ENCODE results near the gene TANC1.

The TANC1 gene

GRCh38 chr2:159003555-159003954 is 35.1 kb downstream of the TANC1 start:
- Histone ChIP-seq H3K9me3 (ENCODE audit: insufficient read depth, low read depth, low read length) (peaks cover 5% of the 10 kb centered on the region), H3K4me3 (ENCODE audit: low read depth, low read length) (no peak overlapping the region), H2AFZ (ENCODE audit: insufficient read depth, low read length, poor library complexity) (no peak overlapping the region), H3K9ac (ENCODE audit: low read length) (no peak overlapping the region), H3K18ac (ENCODE audit: low read length) (no peak overlapping the region), H3K79me1 (ENCODE audit: low read length) (peaks cover 7% of the 10 kb centered on the region), H3K4ac (ENCODE audit: low read depth, low read length) (no peak overlapping the region), H3K27me3 (ENCODE audit: insufficient read depth, low read length) (no peaks in the 10 kb centered on the region), H4K8ac (ENCODE audit: low read depth, low read length) (no peak overlapping the region), H2BK12ac (ENCODE audit: low read length) (no peak overlapping the region), H2BK5ac (ENCODE audit: low read depth, low read length, poor library complexity) (no peak overlapping the region), H3K79me2 (ENCODE audit: control insufficient read depth, insufficient read depth, low read length, poor library complexity) (no peaks in the 10 kb centered on the region), H4K12ac (ENCODE audit: low read depth, low read length) (no peak overlapping the region), H3K4me2 (ENCODE audit: low read length) (no peak overlapping the region), H3K4me1 (ENCODE audit: control insufficient read depth in 1 of 2, insufficient read depth in 2 of 2, low read length in 2 of 2) (peaks cover 20 to 24% of the 10 kb centered on the region in 2 experiments), H2BK120ac (ENCODE audit: insufficient read depth, low read length, poor library complexity) (no peak overlapping the region), H4K91ac (ENCODE audit: low read depth, low read length) (no peak overlapping the region), H2AK5ac (ENCODE audit: low read length) (no peak overlapping the region), H3K23ac (ENCODE audit: low read length) (no peak overlapping the region), H3K14ac (ENCODE audit: low read length) (no peak overlapping the region), H3K27ac (ENCODE audit: low read depth, low read length) (no peak overlapping the region), H3K36me3 (ENCODE audit: control insufficient read depth in 1 of 2, insufficient read depth in 2 of 2, low read length in 2 of 2) (peaks cover 10 to 16% of the 10 kb centered on the region in 2 experiments)
- peak; percentile 41 to 63 for DNase-seq
- WGBS (ENCODE audit: extremely low coverage, insufficient coverage, insufficient read length), result no CpG with 5 or more reads among the region's 13 CpGs

- Histone ChIP-seq H2BK12ac (ENCODE audit: low read length) (no peak overlapping the region), H3K4me3 (ENCODE audit: low read depth, low read length) (no peak overlapping the region), H3K4me2 (ENCODE audit: low read length) (no peak overlapping the region), H2AFZ (ENCODE audit: insufficient read depth, low read length, poor library complexity) (no peak overlapping the region), H3K27me3 (ENCODE audit: insufficient read depth, low read length) (no peaks in the 10 kb centered on the region), H3K4ac (ENCODE audit: low read depth, low read length) (no peak overlapping the region), H4K8ac (ENCODE audit: low read depth, low read length) (no peak overlapping the region), H3K9me3 (ENCODE audit: insufficient read depth, low read depth, low read length) (peaks cover 5% of the 10 kb centered on the region), H2BK5ac (ENCODE audit: low read depth, low read length, poor library complexity) (no peak overlapping the region), H3K14ac (ENCODE audit: low read length) (no peak overlapping the region), H3K9ac (ENCODE audit: low read length) (no peak overlapping the region), H2AK5ac (ENCODE audit: low read length) (no peak overlapping the region), H3K4me1 (ENCODE audit: control insufficient read depth in 1 of 2, insufficient read depth in 2 of 2, low read length in 2 of 2) (peaks cover 13 to 16% of the 10 kb centered on the region in 2 experiments), H3K36me3 (ENCODE audit: control insufficient read depth in 1 of 2, insufficient read depth in 2 of 2, low read length in 2 of 2) (peaks cover 10 to 16% of the 10 kb centered on the region in 2 experiments), H3K79me1 (ENCODE audit: low read length) (peaks cover 3% of the 10 kb centered on the region), H3K23ac (ENCODE audit: low read length) (no peak overlapping the region), H3K18ac (ENCODE audit: low read length) (no peak overlapping the region), H3K27ac (ENCODE audit: low read depth, low read length) (no peak overlapping the region), H3K79me2 (ENCODE audit: control insufficient read depth, insufficient read depth, low read length, poor library complexity) (no peaks in the 10 kb centered on the region), H4K12ac (ENCODE audit: low read depth, low read length) (no peak overlapping the region), H2BK120ac (ENCODE audit: insufficient read depth, low read length, poor library complexity) (no peak overlapping the region), H4K91ac (ENCODE audit: low read depth, low read length) (no peak overlapping the region)
- no peak for DNase-seq
- no CpG with 5 or more reads among the region's 6 CpGs for WGBS (ENCODE audit: extremely low coverage, insufficient coverage, insufficient read length)
Observed at GRCh38 chr2:159004849-159005248, 36.4 kb downstream of the TANC1 start.

GRCh38 chr2:159009940-159010339 is 41.5 kb downstream of the TANC1 start:
- H4K12ac ChIP-seq (ENCODE audit: low read depth, low read length), result no peak overlapping the region
- no CpG with 5 or more reads among the region's 1 CpG for WGBS (ENCODE audit: extremely low coverage, insufficient coverage, insufficient read length)
- H4K8ac ChIP-seq (ENCODE audit: low read depth, low read length), result no peak overlapping the region
- H3K36me3 ChIP-seq (ENCODE audit: control insufficient read depth in 1 of 2, insufficient read depth in 2 of 2, low read length in 2 of 2), result peaks cover 10 to 16% of the 10 kb centered on the region in 2 experiments
- H3K9ac ChIP-seq (ENCODE audit: low read length), result no peak overlapping the region
- no peaks in the 10 kb centered on the region for H3K79me1 ChIP-seq (ENCODE audit: low read length)
- no peaks in the 10 kb centered on the region for H3K79me2 ChIP-seq (ENCODE audit: control insufficient read depth, insufficient read depth, low read length, poor library complexity)
- no peak overlapping the region for H3K4ac ChIP-seq (ENCODE audit: low read depth, low read length)
- no peak overlapping the region for H3K23ac ChIP-seq (ENCODE audit: low read length)
- no peak for DNase-seq
- H2AFZ ChIP-seq (ENCODE audit: insufficient read depth, low read length, poor library complexity), result no peak overlapping the region
- H2BK120ac ChIP-seq (ENCODE audit: insufficient read depth, low read length, poor library complexity), result no peak overlapping the region
- no peak overlapping the region for H3K14ac ChIP-seq (ENCODE audit: low read length)
- no peak overlapping the region for H3K27ac ChIP-seq (ENCODE audit: low read depth, low read length)
- H4K91ac ChIP-seq (ENCODE audit: low read depth, low read length), result no peak overlapping the region
- no peak overlapping the region for H2BK5ac ChIP-seq (ENCODE audit: low read depth, low read length, poor library complexity)
- H3K9me3 ChIP-seq (ENCODE audit: insufficient read depth, low read depth, low read length), result peaks cover 7% of the 10 kb centered on the region
- H3K4me1 ChIP-seq (ENCODE audit: control insufficient read depth in 1 of 2, insufficient read depth in 2 of 2, low read length in 2 of 2), result peaks cover 0 to 2% of the 10 kb centered on the region in 2 experiments
- no peak overlapping the region for H2AK5ac ChIP-seq (ENCODE audit: low read length)
- H3K18ac ChIP-seq (ENCODE audit: low read length), result no peak overlapping the region
- H2BK12ac ChIP-seq (ENCODE audit: low read length), result no peak overlapping the region
- no peaks in the 10 kb centered on the region for H3K27me3 ChIP-seq (ENCODE audit: insufficient read depth, low read length)
- no peak overlapping the region for H3K4me3 ChIP-seq (ENCODE audit: low read depth, low read length)
- no peak overlapping the region for H3K4me2 ChIP-seq (ENCODE audit: low read length)

- no peak overlapping the region for H2BK120ac ChIP-seq (ENCODE audit: insufficient read depth, low read length, poor library complexity)
- no peak overlapping the region for H2AK5ac ChIP-seq (ENCODE audit: low read length)
Observed at GRCh38 chr2:159010340-159010739, 41.9 kb downstream of the TANC1 start.

More at GRCh38 chr2:159010340-159010739, 41.9 kb downstream of the TANC1 start:
- Histone ChIP-seq H3K4ac (ENCODE audit: low read depth, low read length) (no peak overlapping the region), H2BK12ac (ENCODE audit: low read length) (no peak overlapping the region), H3K18ac (ENCODE audit: low read length) (no peak overlapping the region), H2BK5ac (ENCODE audit: low read depth, low read length, poor library complexity) (no peak overlapping the region), H4K8ac (ENCODE audit: low read depth, low read length) (no peak overlapping the region), H3K9me3 (ENCODE audit: insufficient read depth, low read depth, low read length) (peaks cover 8% of the 10 kb centered on the region), H4K91ac (ENCODE audit: low read depth, low read length) (no peak overlapping the region), H2AFZ (ENCODE audit: insufficient read depth, low read length, poor library complexity) (no peak overlapping the region), H3K23ac (ENCODE audit: low read length) (no peak overlapping the region), H3K27ac (ENCODE audit: low read depth, low read length) (no peak overlapping the region), H3K79me1 (ENCODE audit: low read length) (no peaks in the 10 kb centered on the region), H3K4me1 (ENCODE audit: control insufficient read depth in 1 of 2, insufficient read depth in 2 of 2, low read length in 2 of 2) (peaks cover 0 to 2% of the 10 kb centered on the region in 2 experiments), H3K79me2 (ENCODE audit: control insufficient read depth, insufficient read depth, low read length, poor library complexity) (no peaks in the 10 kb centered on the region), H3K36me3 (ENCODE audit: control insufficient read depth in 1 of 2, insufficient read depth in 2 of 2, low read length in 2 of 2) (peaks cover 12 to 17% of the 10 kb centered on the region in 2 experiments), H3K14ac (ENCODE audit: low read length) (no peak overlapping the region), H3K9ac (ENCODE audit: low read length) (no peak overlapping the region), H4K12ac (ENCODE audit: low read depth, low read length) (no peak overlapping the region), H3K27me3 (ENCODE audit: insufficient read depth, low read length) (no peaks in the 10 kb centered on the region), H3K4me2 (ENCODE audit: low read length) (no peak overlapping the region), H3K4me3 (ENCODE audit: low read depth, low read length) (no peak overlapping the region)
- no CpG with 5 or more reads among the region's 5 CpGs for WGBS (ENCODE audit: extremely low coverage, insufficient coverage, insufficient read length)
- DNase-seq, result no peak

Data from trophoblast cell (in vitro differentiated cells and primary cell).